ENCODE results near the gene ARL4C. TPM values are rescaled to one million over a fixed set of nuclear protein-coding genes. Genes with fewer than 3 reads are reported as not detected.

Gene ARL4C
- total RNA-seq, 1 donor from 2014 or later = 20.9 TPM

- no peaks in the 10 kb centered on the region for H3K9me3 Mint-ChIP-seq
- H3K4me1 Mint-ChIP-seq = peaks cover 77% of the 10 kb centered on the region
- no peak for DNase-seq
- CTCF ChIA-PET = interaction anchor here (5.7 kb wide), 1 partner anchor 205 kb away, joined by 59 read pairs; no protein-coding TSS in a partner anchor
- H3K27ac Mint-ChIP-seq = no peak overlapping the region
- POLR2A ChIA-PET = no interaction called here
- intact Hi-C loops (cut with micrococcal nuclease) = loop anchor here (1.0 kb wide), 1 partner anchor 10 kb away; no protein-coding TSS in a partner anchor
- no peaks in the 10 kb centered on the region for H3K27me3 Mint-ChIP-seq
- peaks cover 13% of the 10 kb centered on the region for H3K36me3 Mint-ChIP-seq (ENCODE audit: low read depth)
- no peak for TF ChIP-seq CTCF (IDR thresholded peaks at IDR 0.05)
- peak overlapping the region; percentile 88 for H3K4me3 Mint-ChIP-seq
- ATAC-seq (ENCODE audit: low read depth) = no peak
Measured at GRCh38 chr2:234493796-234494195, 3.1 kb downstream of the ARL4C start.

GRCh38 chr2:234492717-234493485, 4.0 kb downstream of the ARL4C start:
- DNase-seq = no peak
- CTCF ChIA-PET = interaction anchor here (0.9 kb wide), 1 partner anchor 203 kb away, joined by 3 read pairs; no protein-coding TSS in a partner anchor
- Mint-ChIP-seq H3K4me3 (peak overlapping the region; percentile 88), H3K4me1 (peaks cover 81% of the 10 kb centered on the region), H3K36me3 (ENCODE audit: low read depth) (peaks cover 13% of the 10 kb centered on the region), H3K27ac (peak overlapping the region; percentile 46), H3K27me3 (no peaks in the 10 kb centered on the region), H3K9me3 (no peaks in the 10 kb centered on the region)
- POLR2A ChIA-PET = interaction anchor here (0.8 to 1.3 kb wide), 2 partner anchors 70 to 204 kb away, joined by 4 to 5 read pairs; no protein-coding TSS in a partner anchor
- TF ChIP-seq CTCF (IDR thresholded peaks at IDR 0.05) = no peak
- no peak for ATAC-seq (ENCODE audit: low read depth)
- intact Hi-C loops (cut with micrococcal nuclease) = no loop called here

- DNase-seq (no peak), ATAC-seq (ENCODE audit: low read depth) (no peak)
- POLR2A ChIA-PET = interaction anchor here (1.3 kb wide), 1 partner anchor 203 kb away, joined by 5 read pairs; no protein-coding TSS in a partner anchor
- Mint-ChIP-seq H3K27ac (no peak overlapping the region), H3K4me3 (no peak overlapping the region), H3K9me3 (no peaks in the 10 kb centered on the region), H3K36me3 (ENCODE audit: low read depth) (peaks cover 17% of the 10 kb centered on the region), H3K4me1 (peaks cover 81% of the 10 kb centered on the region), H3K27me3 (no peaks in the 10 kb centered on the region)
- TF ChIP-seq CTCF (IDR thresholded peaks at IDR 0.05) = no peak
- CTCF ChIA-PET = interaction anchor here (0.9 kb wide), 1 partner anchor 202 kb away, joined by 3 read pairs; no protein-coding TSS in a partner anchor
- intact Hi-C loops (cut with micrococcal nuclease) = no loop called here
Measured at GRCh38 chr2:234491897-234492296, 5.0 kb downstream of the ARL4C start.

- ATAC-seq (ENCODE audit: low read depth) = no peak
- peak overlapping the region; percentile 8 for H3K4me3 Mint-ChIP-seq
- CTCF ChIA-PET = no interaction called here
- no peaks in the 10 kb centered on the region for H3K9me3 Mint-ChIP-seq
- H3K36me3 Mint-ChIP-seq (ENCODE audit: low read depth) = peaks cover 19% of the 10 kb centered on the region
- no peak for TF ChIP-seq CTCF (IDR thresholded peaks at IDR 0.05)
- POLR2A ChIA-PET = interaction anchor here (0.7 to 0.9 kb wide), 2 partner anchors 64 to 69 kb away, joined by 3 read pairs; no protein-coding TSS in a partner anchor
- intact Hi-C loops (cut with micrococcal nuclease) = no loop called here
- no peak for DNase-seq
- H3K4me1 Mint-ChIP-seq = peaks cover 80% of the 10 kb centered on the region
- H3K27ac Mint-ChIP-seq = no peak overlapping the region
- H3K27me3 Mint-ChIP-seq = no peaks in the 10 kb centered on the region
Measured at GRCh38 chr2:234491281-234491680, 5.6 kb downstream of the ARL4C start.

Data from activated B cell treated with CpG ODN at 0.5 μM for 24 hours (primary cell).